Activated T-cell treated with anti-CD3 and anti-CD28 coated beads for 24 hours (primary cell): ENCODE data around the gene AAR2.

Experiments
- DNase-seq: peaks from one replicate; pipeline ENCODE4 v3.0.0-alpha.2; 2020; ENCODE audit warnings: low read depth

The AAR2 gene

DNA sequence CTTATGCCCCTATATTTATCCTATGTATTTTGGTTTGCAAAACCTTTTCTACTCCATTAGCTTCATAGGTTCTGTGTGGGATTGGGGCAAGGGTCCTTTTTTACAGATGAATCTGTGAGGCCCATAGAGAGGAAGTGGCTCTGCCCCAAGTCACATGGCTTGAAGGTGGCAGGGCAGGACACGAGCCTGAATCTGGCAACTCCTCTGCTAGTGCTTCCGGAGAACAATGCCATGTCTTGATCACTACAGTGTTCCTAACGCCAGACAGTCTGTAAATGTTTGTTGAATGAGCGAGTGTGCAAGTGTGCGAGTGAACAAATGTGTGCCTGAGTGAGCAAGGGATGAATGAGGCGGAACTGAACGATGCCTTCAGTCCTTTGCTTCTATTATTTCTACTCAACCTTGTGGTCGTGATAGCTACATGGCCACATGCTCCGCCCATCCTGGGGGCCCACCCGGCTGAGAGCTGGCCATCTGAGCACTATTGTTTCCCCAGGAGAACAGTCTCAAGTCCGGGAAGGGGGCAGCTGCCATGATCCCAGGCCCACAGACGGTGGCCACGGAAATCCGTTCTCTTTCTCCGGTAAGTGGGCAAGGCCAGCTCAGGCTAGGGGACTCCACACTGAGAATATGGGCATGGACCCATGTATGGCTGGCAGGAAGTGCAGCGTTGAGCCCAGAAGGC, 17.8 kb upstream of the AAR2 start:
- no peak for DNase-seq

DNA sequence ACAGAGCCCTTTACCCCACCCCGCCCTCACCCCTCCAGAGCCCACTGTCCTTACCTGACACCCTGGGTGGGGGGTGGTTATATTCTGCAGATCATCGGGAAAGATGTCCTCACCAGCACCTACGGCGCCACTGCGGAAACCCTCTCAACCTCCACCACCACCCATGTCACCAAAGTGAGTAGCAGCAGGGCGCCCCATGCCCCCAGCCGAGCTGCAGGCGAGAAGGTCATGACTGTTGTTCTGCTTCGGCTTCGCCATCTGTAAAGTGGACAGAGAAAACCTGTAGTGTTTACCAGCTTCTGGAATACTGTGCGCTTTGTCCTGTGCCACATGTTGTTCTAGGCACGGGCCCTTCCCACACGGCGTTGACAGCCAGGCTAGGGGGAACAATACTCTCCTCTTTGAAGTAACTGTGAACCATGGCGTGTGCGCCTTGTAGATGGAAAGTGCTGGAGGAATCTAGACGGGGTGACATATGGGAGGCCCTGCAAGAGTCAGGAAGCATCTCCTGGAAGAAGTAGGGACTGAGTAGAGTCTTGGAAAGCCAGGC, 16.5 kb upstream of the AAR2 start:
- no peak for DNase-seq

DNA sequence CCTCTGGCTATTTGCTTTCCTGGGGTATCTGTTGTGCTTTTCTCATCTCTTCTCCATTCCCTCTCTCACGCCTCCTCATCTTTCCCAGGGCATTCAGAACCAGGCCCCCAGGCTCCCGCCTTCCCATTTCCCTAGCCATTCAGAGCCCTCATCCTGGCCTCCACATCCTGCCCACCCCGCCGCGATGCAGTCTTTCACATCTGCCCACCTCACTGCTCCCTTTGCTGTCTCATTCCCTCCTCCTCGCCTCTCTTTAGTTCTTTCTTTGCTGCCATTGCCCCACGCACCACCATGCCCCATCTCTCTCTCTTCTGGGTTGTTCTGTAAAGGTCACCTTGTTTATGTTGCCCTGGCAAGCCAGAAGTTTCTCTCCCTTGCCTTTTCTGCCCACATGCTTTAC, 10.6 kb upstream of the AAR2 start:
- no peak for DNase-seq

DNA sequence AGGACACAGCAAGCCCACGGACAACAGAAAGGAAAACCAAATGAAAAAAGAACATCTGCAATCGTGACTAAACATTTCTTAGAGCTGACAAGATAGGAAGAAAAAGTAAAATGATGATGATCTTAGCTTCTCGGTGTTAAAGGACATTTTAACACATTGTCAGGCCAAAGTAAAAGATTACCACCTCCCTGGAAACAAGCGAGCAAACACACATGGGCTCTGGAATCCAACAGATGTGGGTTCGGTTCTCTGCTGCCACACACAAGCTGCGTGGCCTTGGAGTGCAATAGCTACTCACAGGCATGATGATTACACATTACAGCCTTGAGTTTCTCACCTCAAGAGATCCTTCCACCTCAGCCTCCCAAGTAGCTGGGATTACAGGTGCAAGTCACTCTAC, 7.5 kb upstream of the AAR2 start:
- no peak for DNase-seq

DNA sequence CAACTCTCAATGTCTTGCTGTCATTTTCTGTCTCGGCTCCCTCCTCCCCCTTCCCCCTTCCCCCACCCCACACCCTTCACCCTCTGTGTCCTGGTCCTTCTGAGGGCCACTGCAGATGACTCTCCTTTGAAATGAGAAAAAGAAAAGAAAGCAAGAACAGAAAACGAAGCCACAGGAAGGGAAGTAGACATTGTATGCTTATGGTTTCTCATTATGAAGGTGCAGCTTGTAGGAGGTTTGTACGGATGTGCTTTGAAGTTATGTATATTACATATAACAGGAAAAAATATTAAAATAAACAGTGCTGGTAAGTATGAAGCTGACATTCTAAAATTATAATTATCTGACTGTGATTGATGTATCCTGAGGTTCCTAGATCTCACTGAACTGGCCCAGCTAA, 6.3 kb upstream of the AAR2 start:
- DNase-seq: no peak

DNA sequence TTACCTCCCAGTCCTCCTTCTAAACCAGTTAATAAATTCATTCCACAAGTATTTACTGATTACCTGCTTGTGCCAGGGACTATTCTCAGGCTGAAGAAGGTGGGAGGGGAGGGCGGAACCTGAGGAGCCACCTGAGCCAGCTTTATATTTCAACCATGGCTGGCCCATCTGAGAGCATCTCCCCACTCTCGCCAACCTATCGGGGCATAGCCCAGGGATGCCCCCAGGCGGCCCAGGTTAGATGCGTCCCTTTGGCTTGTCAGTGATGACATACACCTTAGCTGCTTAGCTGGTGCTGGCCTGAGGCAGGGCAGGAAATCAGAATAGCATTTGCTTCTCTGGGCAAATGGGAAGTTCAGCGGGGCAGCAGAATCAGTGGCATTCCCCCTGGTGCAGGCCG, 4.9 kb upstream of the AAR2 start:
- no peak for DNase-seq

DNA sequence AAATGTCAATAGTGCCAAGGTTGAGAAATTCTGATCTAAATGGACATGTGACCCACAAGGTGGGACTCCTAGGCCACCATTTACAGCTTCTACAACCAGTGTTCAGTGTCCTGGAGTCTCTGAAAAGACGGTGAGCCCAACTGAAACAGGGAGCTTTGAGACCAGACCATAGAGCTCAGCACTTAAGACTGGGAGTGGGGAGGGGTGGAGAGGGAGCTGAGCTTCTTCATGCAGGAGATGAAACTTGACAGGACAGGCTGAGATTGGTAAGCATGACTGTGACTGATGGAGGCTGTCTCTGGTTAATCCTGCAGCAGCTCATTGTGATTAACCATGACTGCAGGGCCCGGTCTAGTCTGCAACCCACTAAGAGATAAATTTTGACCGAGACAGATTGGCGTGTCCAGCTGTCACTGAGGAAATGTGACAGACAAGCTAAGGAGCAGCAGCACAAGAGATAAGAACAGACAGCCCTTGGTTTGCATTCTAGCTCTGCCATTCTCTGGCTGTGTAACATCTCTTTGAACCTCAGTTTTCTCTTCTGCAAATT, 1.4 kb upstream of the AAR2 start:
- no peak for DNase-seq

DNA sequence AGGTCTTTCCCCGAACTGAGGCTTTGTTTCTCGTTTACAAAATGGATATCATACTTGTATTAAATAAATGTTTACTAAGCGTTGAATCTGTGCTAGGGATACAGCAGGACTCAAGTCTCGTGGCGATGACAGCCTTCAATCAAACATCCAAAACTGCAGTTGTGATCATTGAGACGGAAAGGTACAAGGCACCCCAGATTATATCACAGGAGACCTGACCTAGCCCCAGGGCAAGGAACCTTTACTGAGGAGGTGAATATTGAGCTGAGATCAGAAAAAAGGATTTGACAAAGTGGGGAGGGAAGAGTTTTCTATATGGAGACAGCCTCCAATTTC, 476 bp downstream of the AAR2 start:
- no peak for DNase-seq

DNA sequence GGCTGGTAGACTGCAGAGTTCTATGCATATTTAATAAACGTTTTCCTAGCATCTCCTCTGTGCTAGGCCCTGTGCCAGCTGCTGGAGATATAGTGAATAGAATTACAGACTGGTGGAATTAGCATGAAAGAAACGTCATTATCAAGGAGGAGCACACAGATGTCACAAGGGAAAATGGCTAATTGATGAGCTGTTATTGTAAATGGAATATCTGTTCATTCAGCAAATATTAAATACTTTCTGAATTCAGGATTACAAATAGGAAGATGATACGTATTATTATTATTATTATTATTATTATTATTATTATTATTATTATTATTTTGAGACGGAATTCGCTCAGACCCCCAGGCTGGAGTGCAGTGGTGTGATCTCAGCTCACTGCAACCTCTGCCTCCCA, 1.2 kb downstream of the AAR2 start:
- no peak for DNase-seq

DNA sequence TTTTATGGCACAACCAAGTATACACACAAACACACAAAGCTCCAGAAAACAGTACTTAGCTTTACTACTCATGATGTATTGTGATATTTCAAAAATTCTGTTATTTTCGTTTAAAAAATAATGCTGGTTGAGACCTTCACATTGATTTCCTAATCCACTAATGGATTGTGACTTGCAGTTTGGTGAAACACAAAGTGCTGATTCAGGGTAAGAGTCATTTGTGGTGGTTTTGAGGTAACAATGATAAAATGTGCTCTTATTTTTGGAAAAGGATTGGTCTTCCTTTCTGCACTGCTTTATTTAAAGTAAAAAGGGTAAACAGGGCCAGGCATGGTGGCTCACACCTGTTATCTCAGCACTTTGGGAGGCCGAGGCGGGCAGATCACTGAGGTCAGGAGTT, 1.9 kb downstream of the AAR2 start:
- no peak for DNase-seq

DNA sequence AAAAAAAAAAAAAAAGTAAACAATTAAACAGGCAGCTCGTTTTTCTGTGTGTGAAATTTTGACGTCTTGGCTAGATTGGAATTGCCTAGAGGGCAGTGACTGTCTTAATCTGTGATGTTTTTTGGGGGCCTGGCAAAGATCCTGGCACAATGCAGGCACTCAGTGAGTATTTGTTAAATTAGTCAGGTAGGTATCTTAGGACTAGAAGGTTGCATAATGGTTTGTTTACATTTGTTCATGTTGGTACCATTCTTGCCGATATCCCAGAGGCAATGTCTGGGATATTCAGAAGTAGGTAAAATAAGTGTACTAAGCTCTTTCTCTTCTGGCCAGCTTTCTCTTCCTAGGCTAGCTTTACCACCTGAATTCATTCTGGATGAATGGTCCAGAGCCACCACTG, 2.5 kb downstream of the AAR2 start:
- no peak for DNase-seq

DNA sequence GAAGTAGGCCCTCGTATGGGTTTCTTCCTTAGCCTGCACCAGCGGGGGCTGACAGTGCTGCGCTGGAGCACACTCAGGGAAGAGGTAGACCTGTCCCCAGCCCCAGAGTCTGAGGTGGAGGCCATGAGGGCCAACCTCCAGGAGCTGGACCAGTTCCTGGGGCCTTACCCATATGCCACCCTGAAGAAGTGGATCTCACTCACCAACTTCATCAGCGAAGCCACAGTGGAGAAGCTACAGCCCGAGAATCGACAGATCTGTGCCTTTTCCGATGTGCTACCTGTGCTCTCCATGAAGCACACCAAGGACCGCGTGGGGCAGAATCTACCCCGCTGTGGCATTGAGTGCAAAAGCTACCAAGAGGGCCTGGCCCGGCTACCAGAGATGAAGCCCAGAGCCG, 3.8 kb downstream of the AAR2 start:
- no peak for DNase-seq

DNA sequence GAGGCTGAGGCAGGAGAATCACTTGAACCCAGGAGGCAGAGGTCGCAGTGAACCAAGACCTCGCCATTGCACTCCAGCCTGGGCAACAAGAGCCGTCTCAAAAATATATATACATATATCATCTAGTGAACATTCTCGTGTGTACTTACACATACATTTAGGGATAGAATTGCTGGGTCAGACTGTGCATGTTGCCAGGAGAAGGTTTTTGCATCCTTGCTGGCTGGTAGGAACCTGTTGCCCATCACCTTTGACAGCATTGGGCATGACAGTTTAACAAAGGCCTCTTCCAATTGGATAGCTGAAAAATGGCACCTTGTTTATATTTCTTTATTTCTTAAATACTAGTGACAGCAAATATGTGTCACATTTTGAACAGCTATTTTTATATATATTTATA, 5.4 kb downstream of the AAR2 start:
- DNase-seq: no peak

DNA sequence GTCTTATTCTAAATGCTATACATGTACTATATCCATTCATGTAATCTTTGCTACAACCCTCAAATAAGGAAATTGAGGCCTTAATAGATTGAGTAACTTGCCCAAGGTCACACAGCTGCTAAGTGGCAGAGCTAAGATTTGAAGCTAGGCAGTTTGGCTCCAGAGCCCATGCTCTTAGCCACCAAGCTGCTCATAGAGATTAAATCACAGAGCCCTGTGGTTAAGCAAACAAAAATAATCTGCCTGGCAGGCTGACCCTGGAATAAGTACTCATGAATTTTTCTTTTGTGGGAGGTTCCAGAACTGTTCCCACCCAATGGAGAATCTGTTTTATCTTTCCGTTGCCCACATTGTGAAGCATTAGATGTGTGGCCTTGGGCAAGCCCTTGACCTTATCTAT, 7.4 kb downstream of the AAR2 start:
- DNase-seq: no peak

DNA sequence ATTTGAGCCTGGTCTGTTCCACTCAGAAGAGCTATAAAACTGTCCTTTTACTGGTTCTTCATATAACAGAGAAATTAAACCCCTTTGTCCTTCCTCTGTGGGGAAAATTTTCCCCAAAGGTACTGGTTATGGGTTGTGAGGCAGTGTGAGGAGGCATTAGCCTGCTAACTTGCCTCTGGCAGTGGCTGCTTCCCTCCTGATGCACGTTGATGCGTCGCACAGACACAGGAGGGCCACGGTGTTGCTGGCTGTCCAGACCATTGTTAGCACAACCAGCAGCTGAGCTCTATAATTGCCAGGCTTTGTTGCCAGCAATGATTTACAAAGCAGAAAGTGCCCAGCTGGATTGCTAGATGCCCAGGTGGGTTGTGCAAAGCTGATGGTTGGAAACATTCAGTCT, 10.1 kb downstream of the AAR2 start:
- no peak for DNase-seq

DNA sequence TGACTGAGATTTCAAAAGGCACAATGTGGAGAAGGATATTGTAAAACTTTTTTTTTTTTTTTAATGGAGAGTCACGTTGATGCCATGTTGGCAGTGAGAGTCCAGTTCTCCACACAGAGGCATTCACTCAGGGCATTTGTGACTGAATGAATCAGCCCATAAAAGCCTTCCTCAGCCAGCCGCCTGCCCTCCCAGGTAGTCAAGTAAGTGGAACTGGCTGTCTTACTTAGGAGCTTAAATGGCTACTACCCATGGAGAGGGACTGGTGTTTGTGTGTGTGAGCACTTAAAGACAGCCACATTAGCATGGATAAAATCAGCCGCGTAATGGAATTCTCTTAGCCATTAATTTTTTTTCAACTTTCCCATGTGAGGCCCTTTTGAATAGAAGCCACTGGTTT, 12.6 kb downstream of the AAR2 start:
- DNase-seq: no peak

DNA sequence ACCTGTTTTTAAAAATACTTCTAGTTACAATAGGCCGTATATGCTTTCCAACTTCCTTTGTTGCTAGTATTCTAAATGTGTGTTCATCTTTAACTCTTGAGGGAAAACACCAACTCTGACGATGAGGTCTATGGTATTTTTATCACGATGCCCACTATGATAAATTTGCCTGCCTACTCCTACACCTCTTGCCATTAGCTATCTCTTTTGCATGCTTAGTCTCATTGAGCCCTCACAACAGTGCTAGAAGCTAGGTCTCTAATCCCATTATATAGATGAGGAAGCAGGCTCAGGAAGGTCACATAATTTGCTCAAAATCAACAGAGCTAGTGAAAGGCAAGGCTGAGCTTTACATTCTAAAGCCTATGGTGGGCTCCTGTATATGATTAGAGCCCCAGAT, 13.2 kb downstream of the AAR2 start:
- no peak for DNase-seq

DNA sequence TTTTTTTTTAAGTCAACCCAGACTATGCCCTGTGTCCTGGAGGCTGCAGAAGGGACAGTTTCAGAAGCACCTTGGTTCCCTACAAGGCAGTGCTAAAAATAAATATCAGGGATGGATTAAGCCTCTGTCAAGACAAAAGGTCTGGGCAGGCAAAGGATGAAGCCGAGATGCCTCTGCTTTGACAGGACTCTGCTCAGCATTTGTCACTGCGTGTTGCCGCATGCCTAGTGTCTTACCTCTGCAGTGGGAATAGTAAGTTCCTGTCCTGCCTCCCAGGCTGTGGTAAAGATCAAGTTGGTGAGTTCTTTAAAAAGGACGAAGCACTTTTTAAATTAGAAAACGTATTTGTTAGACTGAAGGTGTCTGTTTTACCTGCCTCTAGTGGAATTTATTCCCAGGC, 15.1 kb downstream of the AAR2 start:
- no peak for DNase-seq

DNA sequence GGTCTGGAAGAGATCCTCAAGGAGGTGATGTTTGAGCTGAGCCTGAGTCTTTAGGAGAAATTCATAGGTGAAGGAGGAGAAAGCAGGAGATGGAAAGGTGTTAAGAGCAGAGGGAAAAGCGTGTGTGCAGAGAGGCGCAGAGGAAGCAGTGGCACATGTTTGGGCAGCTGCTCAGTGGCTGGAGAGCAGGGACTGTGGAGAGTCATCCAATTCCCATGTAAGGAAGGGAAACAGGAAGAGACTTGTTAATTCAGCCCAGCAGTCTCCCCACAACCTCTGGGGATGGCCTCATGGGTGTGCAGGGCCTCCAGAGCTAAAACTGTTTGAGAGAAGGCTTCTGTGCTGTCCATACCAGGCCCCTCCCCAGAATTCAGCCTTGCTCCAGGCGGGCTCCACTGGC, 16.2 kb downstream of the AAR2 start:
- no peak for DNase-seq

DNA sequence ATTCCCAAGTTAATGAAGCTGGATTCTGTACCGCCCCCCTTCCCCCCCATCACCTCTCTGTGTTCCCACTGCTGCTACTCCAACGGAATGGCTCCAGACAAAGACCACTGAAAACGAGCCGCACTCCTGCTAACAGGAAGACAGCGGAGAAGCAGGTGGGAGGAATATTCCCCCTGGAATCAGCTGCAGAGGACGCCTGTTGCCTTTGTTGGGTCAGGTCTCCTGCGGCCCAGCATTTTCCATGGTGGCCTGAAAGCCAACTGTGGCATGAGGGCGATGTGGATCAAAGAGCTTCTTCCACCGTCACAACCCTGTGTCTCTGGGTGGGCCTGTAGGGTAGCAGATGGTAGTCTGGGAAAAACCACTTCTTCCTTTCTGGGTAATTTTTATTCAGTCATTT, 16.8 kb downstream of the AAR2 start:
- no peak for DNase-seq

DNA sequence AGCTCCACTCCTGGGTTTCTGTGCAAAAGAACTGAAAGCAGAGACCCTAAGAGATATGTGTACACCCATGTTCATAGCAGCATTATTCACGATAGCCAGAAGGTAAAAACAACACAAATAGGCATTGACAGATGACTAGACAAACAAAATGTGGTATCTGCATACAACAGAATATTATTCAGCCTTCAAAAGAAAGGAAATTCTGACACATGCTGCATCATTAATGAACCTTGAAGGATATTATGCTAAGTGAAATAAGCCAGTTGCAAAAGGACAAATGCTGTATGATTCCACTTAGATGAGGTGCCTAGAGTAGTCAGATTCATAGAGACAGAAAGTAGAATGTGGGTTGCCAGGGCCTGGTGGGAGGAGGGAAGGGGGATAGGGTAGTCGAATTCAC, 17.8 kb downstream of the AAR2 start:
- DNase-seq: no peak

DNA sequence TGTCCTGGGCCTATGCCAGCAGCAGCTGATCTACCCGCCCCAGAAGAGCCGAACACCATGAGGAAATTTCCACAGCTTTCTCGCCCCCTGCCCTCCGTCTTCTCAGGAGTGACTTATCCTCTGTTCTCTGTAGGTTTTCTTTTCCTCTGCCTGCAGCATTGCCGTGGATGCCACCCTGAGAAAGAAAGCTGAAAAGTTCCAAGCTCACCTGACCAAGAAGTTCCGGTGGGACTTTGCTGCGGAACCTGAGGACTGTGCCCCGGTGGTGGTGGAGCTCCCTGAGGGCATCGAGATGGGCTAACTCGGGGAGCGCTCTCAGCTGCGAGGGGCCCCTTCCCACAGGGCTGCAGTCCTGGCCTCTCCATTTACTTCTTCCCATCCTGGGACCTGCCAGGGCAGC, 19.2 kb downstream of the AAR2 start:
- no peak for DNase-seq

DNA sequence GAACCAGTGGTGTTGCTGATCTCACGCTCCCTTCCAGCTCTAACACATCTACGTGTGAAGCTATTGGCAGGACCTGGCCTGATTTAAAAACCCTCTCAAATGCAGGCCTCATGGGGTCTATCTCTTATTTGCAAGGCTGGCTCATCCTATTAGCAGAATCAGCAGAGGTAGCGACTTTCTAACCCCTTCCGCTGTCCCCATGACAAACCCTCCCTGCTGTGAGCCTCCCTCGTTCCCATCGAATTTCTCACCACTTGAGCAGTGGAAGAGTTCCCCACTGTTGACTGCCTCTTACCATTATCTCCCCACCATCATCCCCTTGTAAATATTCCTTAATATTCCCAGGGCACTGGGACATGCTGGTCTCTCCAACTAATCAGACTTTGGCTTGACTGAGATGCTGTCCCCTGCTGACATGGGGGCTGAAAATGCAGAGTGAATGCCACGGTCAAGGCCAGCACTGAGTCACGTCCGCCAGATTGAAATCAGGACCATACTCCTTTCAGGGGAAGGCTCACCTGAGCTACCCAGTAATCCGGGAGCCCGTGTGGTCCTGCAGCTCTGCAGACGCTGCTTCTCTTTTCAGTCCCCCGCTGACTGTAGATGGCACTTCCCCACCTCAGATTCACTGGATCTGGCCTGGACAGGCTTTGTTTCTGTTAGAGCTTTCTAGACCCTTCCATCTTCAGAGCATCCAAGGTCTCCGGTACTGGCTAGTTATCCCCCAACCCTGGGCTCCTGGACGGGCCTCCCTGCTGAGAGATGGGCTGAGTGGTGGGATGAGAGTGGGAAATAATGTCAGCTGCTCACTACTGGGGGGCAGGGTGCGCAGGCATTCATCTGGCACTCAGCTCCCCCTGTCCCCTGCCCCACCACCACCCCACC, 23.1 kb downstream of the AAR2 start:
- DNase-seq: no peak
